ENCODE data around the gene INO80D. TPM values are rescaled to one million over a fixed set of nuclear protein-coding genes. Genes with fewer than 3 reads are reported as not detected.

Gene INO80D
- total and polyA plus RNA-seq, 2 of the 8 experiments (the other 6 are each of a cell fraction or from before 2014, with no cell fraction given): 6.2 to 37.4 TPM

DNA sequence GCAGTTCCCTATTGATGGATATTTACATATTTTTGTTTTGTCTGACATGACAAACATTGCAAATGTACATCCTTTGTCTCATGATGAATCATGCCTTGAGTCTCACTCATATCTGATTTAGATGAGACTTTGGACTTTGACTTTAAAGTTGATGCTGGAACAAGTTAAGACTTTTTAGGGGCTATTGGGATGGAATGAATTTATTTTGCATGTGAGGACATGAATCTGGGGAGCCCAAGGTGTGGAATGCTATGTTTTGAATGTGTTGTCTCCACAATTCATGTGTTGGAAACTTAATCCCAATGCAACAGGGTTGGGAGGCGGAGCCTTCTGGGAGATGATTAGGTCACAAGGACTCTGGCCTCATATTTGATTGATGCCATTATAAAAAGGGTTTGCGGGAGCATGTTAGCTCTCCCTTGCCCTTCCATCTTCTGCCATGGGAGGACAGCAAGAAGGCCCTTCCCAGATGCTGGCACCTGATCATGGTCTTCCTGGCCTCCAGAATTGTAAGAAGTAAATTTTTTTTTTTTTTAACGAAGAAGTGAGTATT, 29.1 kb upstream of the INO80D start:
- Histone ChIP-seq H3K18ac (ENCODE audit: extremely low read depth, low read length) (no peak overlapping the region), H3K23me2 (ENCODE audit: low read depth, low read length) (no peaks in the 10 kb centered on the region), H4K91ac (replicated peaks; ENCODE audit: insufficient read length, low read length) (no peak overlapping the region), H3K27me3 (replicated peaks in 1 of 4; ENCODE audit: control insufficient read depth in 3 of 4, extremely low read depth in 1 of 4, insufficient read depth in 3 of 4, low read length in 3 of 4) (no peaks in the 10 kb centered on the region), H3K14ac (ENCODE audit: insufficient read length) (no peak overlapping the region), H3K79me2 (ENCODE audit: control insufficient read depth in 1 of 2, insufficient read depth in 2 of 2, low read length in 2 of 2) (no peaks in the 10 kb centered on the region), H2BK12ac (ENCODE audit: low read depth, low read length) (no peak overlapping the region), H3K4me3 (ENCODE audit: extremely low read depth in 1 of 4, insufficient read depth in 2 of 4, low read depth in 3 of 4, low read length in 4 of 4) (no peak overlapping the region), H3K9me3 (ENCODE audit: insufficient read depth in 2 of 2, low read depth in 1 of 2, low read length in 1 of 2) (no peaks in the 10 kb centered on the region), H3K56ac (replicated peaks; ENCODE audit: insufficient read length, low read depth, low read length) (no peak overlapping the region), H2BK15ac (ENCODE audit: low read length) (no peak overlapping the region), H3K4ac (replicated peaks; ENCODE audit: insufficient read length, low read depth, low read length) (no peak overlapping the region), H3K27ac (ENCODE audit: low read depth, low read length) (no peak overlapping the region), H2BK120ac (replicated peaks; ENCODE audit: low read depth, low read length) (no peak overlapping the region), H3K36me3 (ENCODE audit: control insufficient read depth in 2 of 4, insufficient read depth in 4 of 4, low read length in 3 of 4) (peaks cover 0 to 8% (median 6%) of the 10 kb centered on the region in 4 experiments; a peak in 5 of 8 replicates), H2BK20ac (ENCODE audit: low read length) (no peak overlapping the region), H2AFZ (ENCODE audit: low read length) (no peak overlapping the region), H4K20me1 (replicated peaks in 1 of 2; ENCODE audit: control insufficient read depth in 1 of 2, insufficient read depth in 2 of 2, low read length in 2 of 2) (no peaks in the 10 kb centered on the region), H3K4me2 (ENCODE audit: insufficient read depth in 1 of 2, low read depth in 2 of 2, low read length in 2 of 2) (no peak overlapping the region), H4K5ac (ENCODE audit: insufficient read length, low read depth, low read length) (no peak overlapping the region), H3K23ac (ENCODE audit: insufficient read length) (no peak overlapping the region), H2BK5ac (ENCODE audit: low read depth, low read length) (no peak overlapping the region), H2AK5ac (ENCODE audit: low read depth, low read length) (no peak overlapping the region), H4K8ac (ENCODE audit: extremely low read depth, insufficient read depth, low read length) (no peak overlapping the region), H3K9ac (replicated peaks in 1 of 4; ENCODE audit: extremely low read depth in 1 of 4, low read depth in 3 of 4, low read length in 3 of 4) (no peak overlapping the region), H3K79me1 (ENCODE audit: low read depth, low read length) (no peaks in the 10 kb centered on the region), H3K4me1 (replicated peaks in 1 of 4; ENCODE audit: control insufficient read depth in 3 of 4, insufficient read depth in 4 of 4, low read length in 3 of 4) (no peaks in the 10 kb centered on the region)
- DNase-seq (ENCODE audit: low read depth in 1 of 2, low spot score in 2 of 2) (peak in 1 of 2 experiments; percentile 32), FAIRE-seq (no peak)
- TF ChIP-seq POLR2A (IDR thresholded peaks at IDR 0.05; ENCODE audit: control extremely low read depth in 1 of 2, low read depth in 2 of 2, low read length in 2 of 2): no peak
- no peak for TF ChIP-seq RAD21 (IDR thresholded peaks at IDR 0.05 in 1 of 2, conservative IDR thresholded peaks at IDR 0.05 in 1 of 2; ENCODE audit: low read depth in 2 of 2, low read length in 2 of 2)
- no peak for TF ChIP-seq POLR2AphosphoS5 (IDR thresholded peaks at IDR 0.05; ENCODE audit: low read depth, low read length)
- TF ChIP-seq ZNF274 (IDR thresholded peaks at IDR 0.05; ENCODE audit: borderline replicate concordance, extremely low read depth, low read length): no peak
- no peak for TF ChIP-seq RFX5 (IDR thresholded peaks at IDR 0.05; ENCODE audit: borderline replicate concordance, low read depth, low read length)
- TF ChIP-seq FOSL1 (IDR thresholded peaks at IDR 0.05; ENCODE audit: insufficient read depth, low read depth, low read length): no peak
- no peak for TF ChIP-seq CTCF (IDR thresholded peaks at IDR 0.05; ENCODE audit: control extremely low read depth in 1 of 3, insufficient read depth in 1 of 3, low read depth in 1 of 3, low read length in 3 of 3)
- TF ChIP-seq E2F6 (IDR thresholded peaks at IDR 0.05): no peak
- TF ChIP-seq CBX5 (IDR thresholded peaks at IDR 0.05; ENCODE audit: low read depth, low read length): no peak
- no peak for TF ChIP-seq SIN3A (conservative IDR thresholded peaks at IDR 0.05 in 1 of 2, IDR thresholded peaks at IDR 0.05 in 1 of 2; ENCODE audit: low read depth in 1 of 2, low read length in 2 of 2)
- 84% methylated on average over 3 of the region's 3 CpGs; no CpG with 5 or more reads in 1 of the 2 experiments for WGBS, 2 experiments (ENCODE audit: extremely low coverage in 1 of 2, insufficient coverage in 1 of 2, insufficient read length in 1 of 2, insufficient replicate concordance in 2 of 2, low coverage in 1 of 2, low lambda C conversion rate in 2 of 2, missing lambda C conversion rate in 1 of 2)
- ChIA-PET POLR2A (ENCODE audit: partially characterized antibody) (interaction anchor here (1.2 to 1.9 kb wide), 2 partner anchors 21 to 30 kb away, joined by 3 to 6 read pairs; no protein-coding TSS in a partner anchor), CTCF (ENCODE audit: partially characterized antibody) (interaction anchor here (1.0 kb wide), 1 partner anchor 118 kb away, joined by 3 read pairs; no protein-coding TSS in a partner anchor)

All from H1 (cell line).